Measurements from ENCODE around the gene KDM4B. TPM values are rescaled to one million over a fixed set of nuclear protein-coding genes. Genes with fewer than 3 reads are reported as not detected.

The KDM4B gene
- total and polyA plus RNA-seq, 3 donors from 2014 or later = 33.3 to 72.7 (median 67.7) TPM

DNA sequence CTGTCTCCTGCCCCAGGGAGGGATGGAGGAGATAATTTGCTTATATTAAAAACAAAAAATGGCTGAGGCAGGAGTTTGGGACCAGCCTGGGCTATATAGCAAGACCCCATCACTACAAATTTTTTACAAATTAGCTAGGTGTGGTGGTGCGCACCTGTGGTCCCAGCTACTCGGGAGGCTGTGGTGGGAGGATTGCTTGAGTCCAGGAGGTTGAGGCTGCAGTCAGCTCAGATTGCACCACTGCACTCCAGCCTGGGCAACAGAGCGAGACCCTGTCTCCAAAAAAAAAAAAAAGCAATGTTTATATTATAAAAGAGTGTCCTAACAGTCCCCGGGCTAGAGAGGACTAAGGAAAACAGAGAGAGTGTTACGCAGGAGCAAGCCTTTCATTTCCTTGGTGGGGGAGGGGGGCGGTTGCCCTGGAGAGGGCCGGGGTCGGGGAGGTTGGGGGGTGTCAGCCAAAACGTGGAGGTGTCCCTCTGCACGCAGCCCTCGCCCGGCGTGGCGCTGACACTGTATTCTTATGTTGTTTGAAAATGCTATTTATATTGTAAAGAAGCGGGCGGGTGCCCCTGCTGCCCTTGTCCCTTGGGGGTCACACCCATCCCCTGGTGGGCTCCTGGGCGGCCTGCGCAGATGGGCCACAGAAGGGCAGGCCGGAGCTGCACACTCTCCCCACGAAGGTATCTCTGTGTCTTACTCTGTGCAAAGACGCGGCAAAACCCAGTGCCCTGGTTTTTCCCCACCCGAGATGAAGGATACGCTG lies 184.0 kb downstream of the KDM4B start:
- H3K27me3 ChIP-seq = no peaks in the 10 kb centered on the region
- H3K36me3 ChIP-seq (ENCODE audit: low read depth, missing control alignments) = no peaks in the 10 kb centered on the region
- H3K4me3 ChIP-seq = no peak overlapping the region
- no peak overlapping the region for H3K27ac ChIP-seq
- TF ChIP-seq, protein P1, sequence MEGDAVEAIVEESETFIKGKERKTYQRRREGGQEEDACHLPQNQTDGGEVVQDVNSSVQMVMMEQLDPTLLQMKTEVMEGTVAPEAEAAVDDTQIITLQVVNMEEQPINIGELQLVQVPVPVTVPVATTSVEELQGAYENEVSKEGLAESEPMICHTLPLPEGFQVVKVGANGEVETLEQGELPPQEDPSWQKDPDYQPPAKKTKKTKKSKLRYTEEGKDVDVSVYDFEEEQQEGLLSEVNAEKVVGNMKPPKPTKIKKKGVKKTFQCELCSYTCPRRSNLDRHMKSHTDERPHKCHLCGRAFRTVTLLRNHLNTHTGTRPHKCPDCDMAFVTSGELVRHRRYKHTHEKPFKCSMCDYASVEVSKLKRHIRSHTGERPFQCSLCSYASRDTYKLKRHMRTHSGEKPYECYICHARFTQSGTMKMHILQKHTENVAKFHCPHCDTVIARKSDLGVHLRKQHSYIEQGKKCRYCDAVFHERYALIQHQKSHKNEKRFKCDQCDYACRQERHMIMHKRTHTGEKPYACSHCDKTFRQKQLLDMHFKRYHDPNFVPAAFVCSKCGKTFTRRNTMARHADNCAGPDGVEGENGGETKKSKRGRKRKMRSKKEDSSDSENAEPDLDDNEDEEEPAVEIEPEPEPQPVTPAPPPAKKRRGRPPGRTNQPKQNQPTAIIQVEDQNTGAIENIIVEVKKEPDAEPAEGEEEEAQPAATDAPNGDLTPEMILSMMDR (IDR thresholded peaks at IDR 0.05) = no peak
- TF ChIP-seq POLR2A (IDR thresholded peaks at IDR 0.05) = no peak
- no peaks in the 10 kb centered on the region for H3K4me1 ChIP-seq
- DNase-seq = no peak
- intact Hi-C loops (cut with DNase I; ENCODE audit: low total_unique reads) = no loop called here
- H3K9me3 ChIP-seq = no peaks in the 10 kb centered on the region
- 89 to 92% methylated on average over 24 of the region's 24 CpGs for WGBS, 2 donors

DNA sequence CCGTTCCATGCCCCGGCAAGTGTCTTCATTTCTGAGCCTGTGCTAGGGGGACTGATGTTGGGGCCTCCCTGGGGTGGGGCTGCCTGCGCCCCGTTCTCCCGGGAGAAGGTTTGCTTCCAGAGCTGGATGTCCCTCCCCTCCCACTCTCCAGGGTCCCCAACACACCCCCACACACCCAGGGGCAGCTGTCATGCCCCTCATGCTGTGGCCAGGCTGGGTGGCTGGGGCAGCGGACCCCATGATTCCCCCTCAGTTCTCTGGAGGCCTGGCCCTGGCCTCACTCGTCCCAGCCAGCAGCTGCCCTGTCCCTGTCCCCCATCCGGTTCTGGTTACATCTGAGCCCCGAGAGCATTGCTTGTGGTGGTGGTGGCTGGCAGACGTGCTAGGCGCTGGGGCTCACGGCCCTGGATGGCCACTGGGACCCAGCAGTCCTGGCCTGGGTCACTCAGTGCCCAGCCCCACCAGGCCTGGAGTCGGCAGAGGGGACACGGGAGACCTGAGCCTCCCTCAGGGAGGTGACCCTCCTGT lies 184.8 kb downstream of the KDM4B start:
- no peaks in the 10 kb centered on the region for H3K36me3 ChIP-seq (ENCODE audit: low read depth, missing control alignments)
- no peak for DNase-seq

DNA sequence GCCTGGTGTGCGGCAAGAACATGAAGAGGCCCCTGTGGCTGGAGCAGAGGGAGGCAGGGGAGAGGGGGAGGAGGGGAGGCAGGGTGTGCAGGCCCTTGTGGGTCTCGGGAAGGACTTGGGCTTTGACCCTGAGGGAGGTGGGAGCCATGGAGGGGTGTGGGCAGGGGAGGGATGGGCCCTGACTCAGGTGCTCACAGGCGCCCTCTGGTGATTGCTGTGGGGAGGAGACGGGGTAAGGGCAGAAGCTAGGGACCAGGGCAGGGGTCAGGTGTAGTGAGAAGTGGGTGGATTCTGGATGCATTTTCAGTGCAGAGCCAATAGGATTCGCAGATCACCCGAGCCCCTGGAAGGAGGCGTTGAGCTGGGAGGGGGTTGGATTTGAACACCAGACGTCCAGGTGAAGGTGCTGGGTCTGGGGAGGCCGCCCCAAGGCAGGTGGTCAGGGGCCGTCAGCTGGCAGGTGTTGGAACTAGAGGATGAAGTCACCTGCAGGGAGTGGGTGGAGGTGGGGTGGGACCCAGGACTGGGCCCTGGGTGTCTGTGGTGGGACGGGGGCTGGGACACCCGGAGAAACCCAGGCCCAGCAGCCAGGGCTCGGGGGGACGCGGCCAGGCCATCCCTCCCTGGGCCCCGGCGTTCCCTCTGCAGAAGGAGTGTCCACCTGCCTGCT lies 185.4 kb downstream of the KDM4B start:
- H3K27ac ChIP-seq = no peak overlapping the region
- no peaks in the 10 kb centered on the region for H3K27me3 ChIP-seq
- H3K4me1 ChIP-seq = no peaks in the 10 kb centered on the region
- DNase-seq = no peak
- no peaks in the 10 kb centered on the region for H3K9me3 ChIP-seq
- no peaks in the 10 kb centered on the region for H3K36me3 ChIP-seq (ENCODE audit: low read depth, missing control alignments)
- H3K4me3 ChIP-seq = no peak overlapping the region
- TF ChIP-seq, protein P1 (IDR thresholded peaks at IDR 0.05) = peak in 2 of 3 experiments; percentile 2 to 40
- no peak for TF ChIP-seq POLR2A (IDR thresholded peaks at IDR 0.05)
- intact Hi-C loops (cut with DNase I; ENCODE audit: low total_unique reads) = no loop called here
- WGBS, 2 donors = 85 to 88% methylated on average over 15 to 17 of the region's 17 CpGs

More for the DNA sequence above, 184.8 kb downstream of the KDM4B start:
- 83 to 91% methylated on average over 11 to 14 of the region's 14 CpGs for WGBS, 2 donors
- no peak overlapping the region for H3K27ac ChIP-seq
- intact Hi-C loops (cut with DNase I; ENCODE audit: low total_unique reads) = no loop called here
- TF ChIP-seq, protein P1 (IDR thresholded peaks at IDR 0.05) = no peak
- TF ChIP-seq POLR2A (IDR thresholded peaks at IDR 0.05) = no peak
- no peaks in the 10 kb centered on the region for H3K9me3 ChIP-seq
- no peaks in the 10 kb centered on the region for H3K27me3 ChIP-seq
- no peaks in the 10 kb centered on the region for H3K4me1 ChIP-seq
- H3K4me3 ChIP-seq = no peak overlapping the region

DNA sequence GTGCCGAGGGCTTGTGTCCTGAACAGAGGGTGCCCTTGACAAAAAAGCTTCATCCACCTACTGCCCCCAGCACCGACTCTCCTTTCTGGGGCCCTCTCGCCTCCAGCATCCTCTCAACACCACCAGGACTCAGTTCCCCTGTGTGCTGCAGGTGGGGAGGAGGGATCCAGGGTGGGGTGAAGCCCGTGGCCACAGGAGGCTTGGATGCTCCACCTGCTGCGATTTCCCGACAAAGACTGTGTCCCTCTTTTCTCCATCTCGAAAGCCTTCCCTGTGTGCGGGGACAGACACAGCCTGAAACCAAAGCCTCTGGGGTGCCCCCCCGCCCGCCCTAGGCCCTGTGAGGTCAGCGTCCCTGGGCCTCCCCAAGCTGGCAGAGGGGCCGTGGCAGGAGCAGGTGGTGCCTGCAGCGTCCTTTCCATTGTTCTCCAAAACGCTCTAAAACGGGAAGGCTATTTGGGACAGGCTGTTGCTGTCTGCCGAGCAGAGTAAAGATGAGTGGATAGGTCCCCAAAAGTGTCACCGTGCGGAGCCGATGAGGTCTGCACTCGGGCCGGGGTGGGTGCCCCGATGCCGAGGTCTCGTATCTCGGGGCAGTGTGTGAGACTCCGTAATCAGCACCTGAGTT lies 186.0 kb downstream of the KDM4B start:
- H3K4me3 ChIP-seq = no peak overlapping the region
- intact Hi-C loops (cut with DNase I; ENCODE audit: low total_unique reads) = no loop called here
- no peak overlapping the region for H3K27ac ChIP-seq
- 90 to 91% methylated on average over 23 to 26 of the region's 26 CpGs for WGBS, 2 donors
- H3K4me1 ChIP-seq = no peaks in the 10 kb centered on the region
- H3K27me3 ChIP-seq = no peaks in the 10 kb centered on the region
- H3K9me3 ChIP-seq = no peaks in the 10 kb centered on the region
- no peak for DNase-seq
- no peaks in the 10 kb centered on the region for H3K36me3 ChIP-seq (ENCODE audit: low read depth, missing control alignments)
- no peak for TF ChIP-seq POLR2A (IDR thresholded peaks at IDR 0.05)
- TF ChIP-seq, protein P1 (IDR thresholded peaks at IDR 0.05) = no peak
